ENCODE data around the gene GPATCH2L. TPM values are rescaled to one million over a fixed set of nuclear protein-coding genes. Genes with fewer than 3 reads are reported as not detected.

Gene GPATCH2L
- total RNA-seq, 4 donors from 2014 or later: 27.1 to 70.4 (median 56.1) TPM

- no peaks in the 10 kb centered on the region for H3K36me3 ChIP-seq
- no peak for DNase-seq
- no peaks in the 10 kb centered on the region for H3K27me3 ChIP-seq
- H3K9me3 ChIP-seq: no peaks in the 10 kb centered on the region
- H3K27ac ChIP-seq: no peak overlapping the region
- H3K4me3 ChIP-seq: no peak overlapping the region
- TF ChIP-seq CTCF (IDR thresholded peaks at IDR 0.05): no peak
- TF ChIP-seq POLR2A (IDR thresholded peaks at IDR 0.05): no peak
- no peaks in the 10 kb centered on the region for H3K4me1 ChIP-seq
Measured at GRCh38 chr14:76232800-76233199, 81.1 kb downstream of the GPATCH2L start.

- no peak overlapping the region for H3K27ac ChIP-seq
- H3K4me1 ChIP-seq: no peaks in the 10 kb centered on the region
- no peak for DNase-seq
- peaks cover 0 to 5% (median 0%) of the 10 kb centered on the region in 4 donors for H3K9me3 ChIP-seq
- no peaks in the 10 kb centered on the region for H3K27me3 ChIP-seq
- TF ChIP-seq POLR2A (IDR thresholded peaks at IDR 0.05) (no peak), CTCF (IDR thresholded peaks at IDR 0.05) (no peak)
- no peaks in the 10 kb centered on the region for H3K36me3 ChIP-seq
- no peak overlapping the region for H3K4me3 ChIP-seq
Measured at GRCh38 chr14:76235628-76236027, 83.9 kb downstream of the GPATCH2L start.

GRCh38 chr14:76236172-76237130, 84.7 kb downstream of the GPATCH2L start:
- Histone ChIP-seq H3K9me3 (peaks cover 0 to 5% (median 0%) of the 10 kb centered on the region in 4 donors), H3K4me1 (no peaks in the 10 kb centered on the region), H3K27ac (no peak overlapping the region), H3K27me3 (no peaks in the 10 kb centered on the region), H3K4me3 (no peak overlapping the region), H3K36me3 (no peaks in the 10 kb centered on the region)
- TF ChIP-seq CTCF (IDR thresholded peaks at IDR 0.05) (no peak), POLR2A (IDR thresholded peaks at IDR 0.05) (no peak)
- no peak for DNase-seq

GRCh38 chr14:76237349-76237990, 85.7 kb downstream of the GPATCH2L start:
- Histone ChIP-seq H3K4me1 (no peaks in the 10 kb centered on the region), H3K36me3 (no peaks in the 10 kb centered on the region), H3K4me3 (no peak overlapping the region), H3K27ac (no peak overlapping the region), H3K27me3 (no peaks in the 10 kb centered on the region), H3K9me3 (peaks cover 0 to 13% (median 0%) of the 10 kb centered on the region in 4 donors)
- no peak for DNase-seq
- no peak for TF ChIP-seq POLR2A (IDR thresholded peaks at IDR 0.05)
- no peak for TF ChIP-seq CTCF (IDR thresholded peaks at IDR 0.05)

GRCh38 chr14:76245097-76245496, 93.4 kb downstream of the GPATCH2L start:
- Histone ChIP-seq H3K36me3 (no peaks in the 10 kb centered on the region), H3K4me3 (no peak overlapping the region), H3K4me1 (no peaks in the 10 kb centered on the region), H3K27me3 (no peaks in the 10 kb centered on the region), H3K9me3 (peaks cover 0 to 13% (median 0%) of the 10 kb centered on the region in 4 donors), H3K27ac (no peak overlapping the region)
- no peak for DNase-seq
- TF ChIP-seq CTCF (IDR thresholded peaks at IDR 0.05) (no peak), POLR2A (IDR thresholded peaks at IDR 0.05) (no peak)

Data from Peyer's patch (tissue), 4 donors.